ENCODE measurements around the gene DYNLT2.

Gene DYNLT2

GRCh38 chr6:169789146-169789943 lies 38.0 kb upstream of the DYNLT2 start:
- no peak for TF ChIP-seq CTCF (IDR thresholded peaks at IDR 0.05; ENCODE audit: extremely low read depth, insufficient read depth, missing control alignments)
- DNase-seq (ENCODE audit: low spot score), result no peak
- in situ Hi-C loops (cut with MboI; ENCODE audit: low pct_unique_long_range_greater_than_20kb, low sequenced_read_pairs, unreplicated experiment), result no loop called here

GRCh38 chr6:169788809-169789145 lies 37.4 kb upstream of the DYNLT2 start:
- in situ Hi-C loops (cut with MboI; ENCODE audit: low pct_unique_long_range_greater_than_20kb, low sequenced_read_pairs, unreplicated experiment), result no loop called here
- TF ChIP-seq CTCF (IDR thresholded peaks at IDR 0.05; ENCODE audit: extremely low read depth, insufficient read depth, missing control alignments), result no peak
- DNase-seq (ENCODE audit: low spot score), result no peak

- in situ Hi-C loops (cut with MboI; ENCODE audit: low pct_unique_long_range_greater_than_20kb, low sequenced_read_pairs, unreplicated experiment), result no loop called here
- DNase-seq (ENCODE audit: low spot score), result no peak
- TF ChIP-seq CTCF (IDR thresholded peaks at IDR 0.05; ENCODE audit: extremely low read depth, insufficient read depth, missing control alignments), result no peak
These were observed 36.4 kb upstream of the DYNLT2 start for GRCh38 chr6:169787797-169788196.

GRCh38 chr6:169786349-169786748 lies 35.0 kb upstream of the DYNLT2 start:
- no peak for DNase-seq (ENCODE audit: low spot score)
- no peak for TF ChIP-seq CTCF (IDR thresholded peaks at IDR 0.05; ENCODE audit: extremely low read depth, insufficient read depth, missing control alignments)
- in situ Hi-C loops (cut with MboI; ENCODE audit: low pct_unique_long_range_greater_than_20kb, low sequenced_read_pairs, unreplicated experiment), result no loop called here

- no peak for TF ChIP-seq CTCF (IDR thresholded peaks at IDR 0.05; ENCODE audit: extremely low read depth, insufficient read depth, missing control alignments)
- no peak for DNase-seq (ENCODE audit: low spot score)
- in situ Hi-C loops (cut with MboI; ENCODE audit: low pct_unique_long_range_greater_than_20kb, low sequenced_read_pairs, unreplicated experiment), result no loop called here
These were observed 34.2 kb upstream of the DYNLT2 start for GRCh38 chr6:169785566-169785965.

GRCh38 chr6:169784821-169785340 lies 33.5 kb upstream of the DYNLT2 start:
- DNase-seq (ENCODE audit: low spot score), result no peak
- in situ Hi-C loops (cut with MboI; ENCODE audit: low pct_unique_long_range_greater_than_20kb, low sequenced_read_pairs, unreplicated experiment), result no loop called here
- TF ChIP-seq CTCF (IDR thresholded peaks at IDR 0.05; ENCODE audit: extremely low read depth, insufficient read depth, missing control alignments), result no peak

Measured in GM13977 (cell line).